ENCODE measurements around the gene CALML3.

GRCh38 chr10:5532307-5532605, 7.5 kb downstream of the CALML3 start:
- TF ChIP-seq ZNF274 (CRISPR knock-in tag; IDR thresholded peaks at IDR 0.05), result no peak
- no peak for TF ChIP-seq ZNF772 (CRISPR knock-in tag; IDR thresholded peaks at IDR 0.05)
- TF ChIP-seq KAT7 (CRISPR knock-in tag; IDR thresholded peaks at IDR 0.05; ENCODE audit: borderline replicate concordance), result no peak
- no peak for TF ChIP-seq TRAFD1 (CRISPR knock-in tag; IDR thresholded peaks at IDR 0.05; ENCODE audit: borderline replicate concordance)
- no peak for TF ChIP-seq ERF (CRISPR knock-in tag; IDR thresholded peaks at IDR 0.05)
- TF ChIP-seq ZBTB1 (CRISPR knock-in tag; IDR thresholded peaks at IDR 0.05; ENCODE audit: borderline replicate concordance), result no peak
- TF ChIP-seq CCDC6 (CRISPR knock-in tag; IDR thresholded peaks at IDR 0.05), result no peak
- TF ChIP-seq JUNB (CRISPR knock-in tag; IDR thresholded peaks at IDR 0.05; ENCODE audit: borderline replicate concordance), result no peak
- TF ChIP-seq MAFG (CRISPR knock-in tag; IDR thresholded peaks at IDR 0.05), result no peak
- no peak for TF ChIP-seq MAZ (IDR thresholded peaks at IDR 0.05; ENCODE audit: borderline replicate concordance, low read depth, low read length)
- TF ChIP-seq MAZ (CRISPR knock-in tag; IDR thresholded peaks at IDR 0.05; ENCODE audit: low read depth), result no peak
- TF ChIP-seq ZBTB8A (CRISPR knock-in tag; IDR thresholded peaks at IDR 0.05; ENCODE audit: borderline replicate concordance, low read depth), result no peak
- TF ChIP-seq NBN (conservative IDR thresholded peaks at IDR 0.05), result no peak
- TF ChIP-seq HMGXB4 (CRISPR knock-in tag; IDR thresholded peaks at IDR 0.05; ENCODE audit: borderline replicate concordance in 1 of 2, low read depth in 1 of 2), result no peak
- TF ChIP-seq E2F5 (CRISPR knock-in tag; conservative IDR thresholded peaks at IDR 0.05), result no peak

Measured in HepG2 (cell line).